Activated CD4-positive, CD25-positive, alpha-beta regulatory T cell (primary cell): ENCODE data around the gene SLC7A7.
"Not testable (repeated sequence)": the region's sequence is repeated elsewhere in the genome, so short reads cannot be mapped to it uniquely, and the experiment has no call there.

Source experiments
- DNase-seq, 4 experiments: peaks; one replicate each; lab custom pipeline; 2025; lab: John Stamatoyannopoulos, UW

Gene SLC7A7

GRCh38 chr14:22752422-22752821 lies 62.8 kb downstream of the SLC7A7 start:
- no peak for DNase-seq

DNA sequence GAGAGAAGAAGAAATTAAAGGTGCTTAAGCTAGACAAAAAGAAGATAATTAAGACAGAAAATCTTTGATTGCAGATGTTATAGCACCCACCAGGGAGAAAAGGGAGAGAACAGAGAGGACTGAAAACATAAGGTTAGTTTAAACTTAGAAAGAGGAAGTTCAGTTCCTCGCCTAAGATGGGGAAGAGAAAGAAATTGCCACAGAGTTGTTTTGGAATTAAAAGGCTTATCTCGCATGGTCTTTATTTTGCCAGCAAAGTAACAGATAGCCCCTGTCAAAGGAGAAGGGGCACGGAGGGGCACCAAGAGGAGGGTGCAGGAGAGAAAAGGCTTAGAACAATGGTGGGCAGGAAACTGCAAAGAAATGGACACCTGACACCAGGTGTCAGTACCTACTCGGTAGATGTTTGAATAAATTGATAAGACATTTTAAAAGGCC lies 66.6 kb downstream of the SLC7A7 start:
- no peak for DNase-seq

- DNase-seq, result no peak
Observed at GRCh38 chr14:22748206-22748605, 67.0 kb downstream of the SLC7A7 start.

DNA sequence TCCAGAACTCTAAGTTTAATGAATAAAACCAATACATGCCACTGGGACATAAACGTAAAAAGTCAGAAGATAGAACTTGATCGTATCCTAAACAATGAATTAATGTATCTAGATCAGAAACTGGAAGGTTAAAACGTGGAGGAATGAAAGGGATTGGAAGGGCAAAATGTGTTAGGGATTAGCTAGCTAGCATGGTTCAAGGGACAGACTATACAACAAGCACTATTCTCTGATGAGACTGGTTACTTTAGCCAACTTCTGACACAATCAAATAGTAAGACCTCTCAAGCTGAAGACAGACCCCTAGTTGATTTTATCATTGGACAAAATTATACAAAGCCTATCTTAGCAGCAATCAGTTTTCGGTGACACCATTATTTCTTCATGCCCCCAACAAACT lies 67.5 kb downstream of the SLC7A7 start:
- DNase-seq, result no peak

GRCh38 chr14:22740020-22740419 lies 75.2 kb downstream of the SLC7A7 start:
- no peak for DNase-seq

DNA sequence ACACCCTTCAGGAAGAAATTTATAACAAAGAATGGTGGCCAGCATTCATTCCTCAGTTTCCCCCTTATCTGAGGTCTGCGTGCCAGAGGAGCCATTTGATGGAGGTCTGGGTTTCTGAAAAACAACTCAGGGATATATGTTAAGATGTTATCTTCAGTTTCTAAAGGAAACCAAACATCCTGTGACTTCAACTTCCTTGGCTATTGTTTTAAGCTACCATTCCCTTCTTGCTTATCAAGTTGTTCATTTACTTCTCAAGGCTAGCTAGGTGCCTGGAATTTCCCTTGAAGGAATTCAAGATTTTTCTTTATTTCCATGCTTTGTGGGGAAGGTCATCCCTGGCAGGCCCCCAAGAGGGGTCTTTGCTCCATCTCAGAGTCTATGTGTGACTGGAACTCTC lies 75.8 kb downstream of the SLC7A7 start:
- no peak for DNase-seq

- DNase-seq, result no peak
Observed at GRCh38 chr14:22737052-22737451, 78.2 kb downstream of the SLC7A7 start.

DNA sequence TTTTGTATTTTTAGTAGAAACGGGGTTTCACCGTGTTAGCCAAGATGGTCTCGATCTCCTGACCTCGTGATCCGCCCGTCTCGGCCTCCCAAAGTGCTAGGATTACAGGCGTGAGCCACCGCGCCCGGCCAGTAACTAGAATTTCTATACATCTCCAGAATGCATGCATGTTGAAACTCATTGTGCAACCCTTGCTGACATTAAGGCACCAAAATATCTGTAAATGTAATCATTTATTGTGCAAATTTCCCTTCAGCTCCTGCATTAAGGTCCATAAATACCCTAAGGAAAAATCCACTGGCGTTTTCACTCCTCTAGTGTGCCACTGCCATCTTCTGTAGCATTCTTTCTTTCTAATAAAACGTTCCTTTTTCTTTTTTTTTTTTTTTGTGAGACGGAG lies 78.9 kb downstream of the SLC7A7 start:
- DNase-seq, result not testable (repeated sequence)

GRCh38 chr14:22735096-22735495 lies 80.1 kb downstream of the SLC7A7 start:
- DNase-seq, result no peak

DNA sequence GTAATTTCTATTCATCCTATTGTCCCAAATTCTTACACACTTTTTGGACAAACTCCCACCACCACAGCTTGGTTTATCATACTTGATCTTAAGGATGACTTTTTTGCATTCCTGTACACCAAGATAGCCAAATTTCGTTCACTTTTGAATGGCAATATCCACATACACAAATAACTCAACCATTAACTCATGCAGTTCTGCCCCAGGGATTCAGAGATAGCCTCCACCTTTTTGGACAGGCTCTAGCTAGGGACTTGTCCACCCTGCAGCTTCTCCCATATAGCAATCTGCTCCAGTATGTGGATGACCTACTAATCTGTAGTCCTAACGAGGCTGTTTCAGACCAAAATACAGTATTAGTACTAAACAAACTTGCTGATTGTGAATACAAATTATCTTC lies 81.4 kb downstream of the SLC7A7 start:
- no peak for DNase-seq

- not testable (repeated sequence) for DNase-seq
Observed at GRCh38 chr14:22732062-22732461, 83.2 kb downstream of the SLC7A7 start.

- DNase-seq, result no peak
Observed at GRCh38 chr14:22726012-22726411, 89.2 kb downstream of the SLC7A7 start.

- not testable (repeated sequence) for DNase-seq
Observed at GRCh38 chr14:22725374-22725773, 89.9 kb downstream of the SLC7A7 start.

GRCh38 chr14:22724847-22725246 lies 90.4 kb downstream of the SLC7A7 start:
- not testable (repeated sequence) for DNase-seq

DNA sequence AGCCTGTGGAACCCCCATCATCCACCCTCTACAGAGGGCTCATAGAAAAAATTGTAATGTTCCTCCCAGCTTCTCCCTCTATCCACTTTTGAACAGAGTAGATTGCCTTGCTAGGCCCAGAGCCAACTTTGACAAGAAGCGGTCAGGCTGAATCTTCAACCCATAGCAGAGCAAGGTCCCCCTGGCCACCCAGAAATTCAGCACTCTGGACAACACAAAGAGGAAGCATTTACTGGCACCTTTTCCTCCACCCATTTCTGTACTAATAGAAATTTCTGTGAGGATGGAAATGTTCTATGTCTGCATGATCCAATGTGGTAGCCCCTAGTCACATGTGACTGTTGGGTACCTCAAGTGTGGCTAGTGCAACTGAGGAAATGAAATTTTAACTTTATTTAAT lies 91.4 kb downstream of the SLC7A7 start:
- no peak for DNase-seq
